Measurements from ENCODE around the gene CEP131.

CEP131 gene

GRCh38 chr17:81221371-81221841 lies 1.4 kb downstream of the CEP131 start:
- no peak for DNase-seq

DNA sequence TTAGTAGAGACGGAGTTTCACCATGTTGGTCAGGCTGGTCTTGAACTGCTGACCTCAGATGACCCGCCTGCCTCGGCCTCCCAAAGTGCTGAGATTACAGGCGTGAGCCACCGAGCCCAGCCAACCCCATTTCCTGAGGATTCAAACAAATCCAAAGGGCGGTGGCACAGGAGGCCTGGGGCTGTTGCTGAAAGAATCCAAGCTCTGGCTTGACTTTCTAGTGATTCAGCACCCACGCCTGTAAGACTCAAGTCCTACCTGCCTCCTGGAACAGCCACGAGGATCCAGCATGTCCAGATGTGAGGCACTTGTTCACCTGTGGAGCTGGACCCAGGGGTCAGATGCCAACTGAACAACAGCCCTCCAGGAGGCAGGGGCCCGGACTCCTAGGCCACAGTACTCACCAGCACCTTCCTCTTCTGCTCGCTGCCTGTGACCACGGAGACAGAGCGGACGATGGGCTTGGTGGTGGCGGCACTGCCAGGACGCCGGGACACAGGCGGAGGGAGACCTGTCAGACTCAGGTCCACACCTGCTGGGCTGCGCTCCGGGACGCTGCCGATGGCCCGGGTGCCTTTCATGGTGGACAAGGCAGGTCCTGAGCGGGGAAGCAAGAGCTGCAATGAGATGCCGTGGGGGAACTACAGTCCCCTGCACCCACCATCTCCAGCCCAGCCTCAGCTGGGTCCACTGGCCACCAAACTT lies 3.1 kb downstream of the CEP131 start:
- no peak for DNase-seq

- DNase-seq = no peak
These were observed 3.8 kb downstream of the CEP131 start for GRCh38 chr17:81218991-81219390.

GRCh38 chr17:81218459-81218858 lies 4.3 kb downstream of the CEP131 start:
- no peak for DNase-seq

DNA sequence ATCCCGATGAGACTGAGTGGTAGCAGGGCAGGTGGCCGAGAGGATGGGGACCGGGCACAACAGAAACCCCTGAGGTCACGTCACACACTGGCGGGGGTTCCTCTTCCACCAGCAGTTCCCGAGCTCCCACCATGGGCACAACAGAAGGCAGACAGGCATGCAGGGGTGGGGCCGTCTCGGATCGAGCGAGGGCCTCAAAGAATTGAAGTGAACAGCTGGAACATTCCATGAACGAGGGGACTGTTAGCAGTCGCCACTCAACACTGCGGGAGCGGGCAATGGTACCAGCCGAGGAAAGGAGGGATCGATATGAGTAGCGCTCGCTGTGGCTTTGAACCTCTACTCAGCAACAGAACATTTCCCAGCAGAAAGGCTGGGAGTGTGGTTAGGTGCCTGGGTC lies 5.3 kb downstream of the CEP131 start:
- no peak for DNase-seq

GRCh38 chr17:81213978-81214377 lies 8.8 kb downstream of the CEP131 start:
- DNase-seq = no peak

GRCh38 chr17:81212365-81212764 lies 10.4 kb downstream of the CEP131 start:
- no peak for DNase-seq

DNA sequence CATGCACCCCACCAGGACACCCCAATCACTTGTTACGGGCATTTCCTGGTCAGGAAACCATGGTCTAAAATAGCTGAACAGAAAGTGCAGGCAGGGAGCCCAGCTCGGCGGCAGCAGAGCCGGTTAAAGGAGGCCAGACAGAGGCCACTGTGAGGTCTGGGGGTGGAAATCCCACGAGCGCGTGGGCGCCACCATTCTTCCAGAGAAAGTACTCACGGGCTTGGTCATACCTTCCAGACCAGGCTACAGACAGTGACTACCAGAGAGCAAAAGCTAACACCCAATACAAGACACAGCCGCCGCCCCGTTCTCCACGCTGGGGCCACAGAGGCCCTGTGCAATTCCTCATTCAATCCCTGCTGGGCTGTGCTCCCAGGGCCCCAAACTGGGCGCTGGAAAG lies 11.9 kb downstream of the CEP131 start:
- no peak for DNase-seq

DNA sequence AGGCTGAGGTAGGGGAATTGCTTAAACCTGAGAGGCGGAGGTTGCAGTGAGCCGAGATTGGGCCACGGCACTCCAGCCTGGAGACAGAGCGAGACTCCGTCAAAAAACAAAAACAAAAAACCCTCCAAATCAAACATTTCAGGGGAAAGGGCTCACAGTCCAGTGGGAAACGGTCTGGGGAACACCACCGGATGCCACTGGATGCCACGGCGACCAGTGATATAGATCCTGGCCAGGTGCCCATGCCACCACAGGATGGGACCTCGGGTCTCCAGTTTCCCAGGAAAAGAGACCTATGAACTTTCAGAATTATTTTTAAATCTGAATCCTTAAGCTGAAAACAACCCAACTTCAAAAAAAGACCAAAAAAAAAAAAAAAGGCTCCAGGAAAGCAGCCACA lies 12.3 kb downstream of the CEP131 start:
- no peak for DNase-seq

DNA sequence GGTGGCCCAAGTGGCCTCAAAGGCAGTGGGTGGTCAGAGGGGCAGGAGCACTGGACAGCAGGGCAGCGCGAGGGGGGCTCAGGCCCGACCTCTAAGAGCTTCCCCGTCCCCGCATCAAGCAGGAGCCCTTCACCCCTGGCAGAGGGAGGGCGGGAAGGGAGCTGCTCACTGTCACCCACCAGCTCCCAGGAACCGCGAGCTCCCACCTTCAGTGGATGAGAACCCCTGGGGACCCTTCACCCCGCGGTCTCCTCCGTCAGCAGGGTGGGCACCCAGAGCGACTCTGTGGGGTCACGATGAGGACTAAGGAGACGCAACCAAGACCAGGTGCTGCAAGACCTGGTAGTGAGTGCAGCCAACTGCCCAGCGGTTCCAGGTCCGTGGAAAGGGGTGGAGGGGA lies 13.6 kb downstream of the CEP131 start:
- no peak for DNase-seq

DNA sequence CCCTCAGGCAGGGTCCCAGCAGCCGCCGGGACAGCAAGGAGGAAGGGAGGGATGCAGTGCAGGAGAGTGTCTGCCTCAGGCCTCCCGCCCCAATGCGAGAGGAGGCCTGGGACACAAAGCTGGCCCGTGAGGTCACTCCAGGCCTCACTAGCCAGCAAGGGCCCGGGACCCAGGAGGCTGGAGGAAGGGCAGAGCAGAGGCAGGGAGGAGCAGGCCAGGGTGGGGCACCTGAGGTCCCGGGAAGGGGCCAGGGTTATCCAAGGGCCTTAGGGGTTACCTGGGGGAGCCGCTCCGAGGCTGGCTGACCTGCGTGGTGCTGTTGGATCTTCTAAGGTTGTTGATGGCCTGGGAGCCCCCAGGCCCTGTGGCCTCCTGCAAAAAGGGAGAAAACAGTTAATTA lies 14.1 kb downstream of the CEP131 start:
- DNase-seq = no peak

DNA sequence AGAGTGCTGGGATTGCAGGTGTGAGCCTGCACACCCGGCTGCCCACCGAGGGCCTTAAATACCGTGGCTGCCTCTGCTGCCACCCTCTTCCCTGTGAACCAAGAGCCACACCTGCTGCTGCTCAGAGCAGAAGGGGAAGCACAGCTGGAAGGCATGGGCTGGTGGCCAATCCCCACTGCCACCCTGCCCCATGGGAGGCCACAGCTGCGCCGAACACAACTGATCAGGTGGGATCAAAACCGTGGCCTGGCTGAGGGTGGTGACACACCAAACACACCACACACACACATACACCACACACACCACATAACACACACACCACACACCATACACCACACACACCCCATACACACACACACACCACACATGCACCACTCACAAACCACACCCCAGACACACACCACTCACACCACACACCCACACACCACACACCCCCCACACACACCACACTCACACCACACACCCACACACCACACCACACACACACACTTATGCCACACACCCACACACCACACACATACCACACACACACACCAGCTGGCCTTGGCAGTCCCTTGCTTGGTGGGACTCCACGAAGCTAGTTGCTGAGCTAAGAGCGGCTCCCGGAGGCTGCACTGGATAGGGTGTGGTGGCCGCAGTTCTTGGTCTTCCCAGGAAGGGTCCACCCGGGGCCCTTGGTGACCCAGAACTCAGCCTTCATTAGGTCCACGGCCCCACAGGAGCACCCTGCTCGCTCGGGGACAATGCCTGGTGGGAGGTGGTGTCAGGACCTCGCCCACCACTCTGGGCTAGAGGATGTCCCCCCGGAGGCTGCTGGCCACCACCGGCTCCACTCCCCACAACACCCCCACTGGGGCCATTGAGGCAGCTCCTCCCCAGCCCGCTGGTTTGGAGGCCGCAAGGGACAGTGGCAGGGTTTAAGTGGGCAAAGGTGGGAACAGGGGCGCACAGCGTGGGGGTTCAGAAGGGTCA lies 14.9 kb downstream of the CEP131 start:
- DNase-seq = peak; percentile 33

GRCh38 chr17:81206657-81207056 lies 16.1 kb downstream of the CEP131 start:
- DNase-seq = no peak

DNA sequence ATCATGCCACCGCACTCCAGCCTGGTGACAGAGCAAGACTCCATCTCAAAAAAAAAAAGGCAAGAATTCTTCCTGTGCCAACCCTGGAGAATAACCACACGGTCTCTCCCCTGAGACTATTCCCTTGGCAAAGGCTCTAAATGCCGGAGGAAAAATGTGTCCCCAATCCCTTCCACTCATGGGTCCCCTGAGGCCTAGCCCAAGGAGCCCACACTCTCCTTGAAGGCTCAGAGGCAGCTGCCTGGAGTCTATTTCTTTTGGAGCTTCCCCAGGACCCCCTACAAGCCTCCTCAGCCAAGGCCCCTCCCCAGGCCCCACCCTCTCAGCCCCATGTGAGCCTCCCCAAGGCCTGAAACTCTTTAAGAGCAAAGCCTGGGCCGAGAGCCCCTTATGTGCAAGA lies 16.6 kb downstream of the CEP131 start:
- DNase-seq = no peak

DNA sequence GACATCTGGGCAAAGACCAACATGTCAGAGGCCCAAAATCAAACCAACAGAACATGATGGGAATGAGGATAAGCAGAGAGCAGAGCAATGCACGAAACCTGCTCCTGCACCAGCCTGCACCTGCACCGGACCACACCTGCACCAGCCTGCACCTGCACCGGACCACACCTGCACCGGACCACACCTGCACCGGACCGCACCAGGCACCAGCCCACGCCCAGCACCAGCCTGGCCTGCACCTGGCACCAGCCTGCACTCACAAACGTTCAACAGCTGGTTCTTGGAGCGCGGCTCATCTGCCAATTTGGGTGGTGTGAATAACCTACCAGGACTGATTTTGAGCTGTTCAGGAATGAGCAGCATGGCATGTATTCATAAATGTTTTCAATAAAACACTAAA lies 18.2 kb downstream of the CEP131 start:
- DNase-seq = no peak

- DNase-seq = no peak
These were observed 19.6 kb downstream of the CEP131 start for GRCh38 chr17:81203136-81203535.

DNA sequence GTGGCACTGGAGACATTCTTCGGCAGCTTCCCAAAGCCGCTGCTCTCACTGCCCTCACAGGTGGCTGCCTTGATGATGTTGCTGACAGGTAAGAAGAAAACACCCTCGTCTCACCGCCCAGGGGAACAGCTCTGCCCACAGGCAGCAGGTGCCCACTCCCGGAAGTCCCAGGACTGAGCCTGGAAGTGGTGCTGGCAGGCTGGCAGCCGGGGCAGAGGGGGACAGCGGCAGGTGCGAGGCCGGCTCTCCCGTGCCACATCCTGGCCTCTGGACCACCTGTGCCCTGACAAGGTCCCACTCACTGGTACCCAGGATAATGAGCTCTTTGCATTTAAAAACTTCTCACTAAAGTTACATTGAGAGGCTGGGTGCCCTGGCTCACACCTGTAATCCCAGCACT lies 20.4 kb downstream of the CEP131 start:
- DNase-seq = no peak

DNA sequence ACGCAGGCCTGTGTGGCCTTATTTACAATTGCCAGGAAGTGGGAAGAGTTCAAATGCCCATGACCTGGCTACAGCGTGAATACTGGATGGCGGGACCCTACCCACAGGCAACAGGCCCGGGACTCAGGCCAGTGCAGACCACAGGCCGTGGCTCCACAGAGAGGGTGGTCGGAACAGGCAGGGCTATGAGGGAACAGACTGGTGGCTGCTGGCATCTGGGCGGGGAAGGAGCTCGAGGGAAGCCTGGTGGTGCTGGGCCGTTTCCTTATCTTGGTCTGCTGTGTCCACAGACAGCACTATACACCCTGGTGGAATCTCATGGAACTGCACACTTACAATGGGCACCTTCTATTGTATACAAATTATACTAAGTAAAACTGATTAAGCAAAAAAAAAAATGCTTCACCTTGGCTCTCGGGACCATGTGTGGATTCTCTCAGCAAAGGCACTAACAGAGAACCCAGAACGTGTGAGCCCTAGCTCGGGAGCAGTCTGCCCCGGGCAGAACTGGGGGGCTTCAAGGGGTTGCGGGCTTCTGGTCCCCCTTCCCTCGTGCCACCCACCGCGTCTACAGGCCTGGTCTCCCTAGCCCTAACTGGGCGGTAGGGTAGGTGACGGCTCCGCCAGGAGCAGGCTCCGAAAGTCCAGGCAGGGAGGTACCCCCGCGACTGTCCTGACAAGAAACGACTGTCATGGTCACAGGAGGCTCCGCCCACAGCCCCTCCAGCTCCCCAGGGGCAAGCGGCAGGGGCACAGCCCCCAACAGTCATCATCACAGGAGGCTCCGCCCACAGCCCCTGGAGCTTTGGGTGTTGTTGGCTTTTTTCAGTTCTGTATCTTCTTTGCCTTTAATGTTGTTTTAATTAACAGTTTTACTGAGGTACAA lies 21.8 kb downstream of the CEP131 start:
- peak; percentile 85 for DNase-seq

- no peak for DNase-seq
These were observed 22.6 kb downstream of the CEP131 start for GRCh38 chr17:81200201-81200600.

- no peak for DNase-seq
These were observed 23.3 kb downstream of the CEP131 start for GRCh38 chr17:81199482-81199830.

DNA sequence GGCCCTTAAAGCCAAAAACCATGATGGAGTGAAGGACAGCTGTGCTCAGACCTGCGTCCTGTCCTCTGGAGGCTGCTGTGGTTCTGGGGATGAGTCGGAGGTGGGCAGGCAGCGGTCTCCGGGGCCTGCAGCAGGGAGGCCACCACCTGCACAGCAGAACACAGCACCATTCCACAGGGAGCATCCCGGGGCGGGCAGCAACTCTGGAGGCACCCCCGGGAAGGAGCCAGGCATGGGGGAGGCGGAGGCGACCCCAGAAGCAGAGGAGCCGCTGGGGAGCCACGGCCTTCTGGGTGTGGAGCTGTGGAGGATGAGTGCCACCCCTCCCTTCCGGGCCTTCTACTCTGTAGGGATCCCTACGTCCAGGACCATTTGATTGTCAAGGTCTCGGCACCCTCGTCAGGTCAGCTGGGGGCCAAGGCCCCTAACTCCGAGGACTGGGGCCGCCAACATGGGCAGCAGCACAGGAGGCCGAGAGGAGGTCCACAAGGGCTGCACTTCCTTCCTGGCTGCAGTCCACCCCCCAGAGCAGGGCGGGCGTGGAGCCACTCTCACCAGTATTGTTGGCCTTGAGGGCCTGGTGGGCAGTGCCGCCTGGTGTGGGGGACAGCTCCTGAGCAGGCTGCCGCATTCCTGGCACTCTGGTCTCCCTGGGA lies 23.8 kb downstream of the CEP131 start:
- no peak for DNase-seq

- DNase-seq = no peak
These were observed 24.8 kb downstream of the CEP131 start for GRCh38 chr17:81197831-81198490.
